Measurements from ENCODE around the gene KIF3B. TPM values are rescaled to one million over a fixed set of nuclear protein-coding genes. Genes with fewer than 3 reads are reported as not detected.

The KIF3B gene
- total RNA-seq, 1 experiment from 2014 or later: 52.3 TPM

DNA sequence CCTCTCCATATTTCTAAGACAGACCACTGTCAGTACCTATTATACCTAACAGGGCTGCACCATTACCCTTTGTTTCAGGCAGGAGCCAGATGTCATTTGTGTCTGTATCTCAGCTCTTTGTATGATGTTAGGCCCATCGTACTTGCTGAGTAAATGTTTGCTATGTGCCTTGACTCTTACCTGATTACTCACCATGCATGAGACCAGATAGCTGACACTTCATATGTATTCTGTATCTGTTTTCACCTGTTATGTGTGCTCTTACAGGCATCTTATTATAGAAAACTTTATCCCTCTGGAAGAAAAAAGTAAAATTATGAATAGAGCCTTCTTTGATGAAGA is 49.0 kb downstream of the KIF3B start:
- CTCF ChIA-PET: no interaction called here
- POLR2A ChIA-PET (ENCODE audit: unreplicated experiment): no interaction called here
- Histone ChIP-seq H4K20me1 (ENCODE audit: insufficient read depth) (no peaks in the 10 kb centered on the region), H3K4me1 (replicated peaks; ENCODE audit: insufficient read depth) (peaks cover 15% of the 10 kb centered on the region), H3K9me3 (ENCODE audit: insufficient read depth, low read depth) (no peaks in the 10 kb centered on the region), H2AFZ (no peak overlapping the region), H3K4me2 (peak overlapping the region; percentile 39), H3K27me3 (ENCODE audit: insufficient read depth, low read depth) (no peaks in the 10 kb centered on the region), H3F3A (ENCODE audit: insufficient read depth, low read depth) (peaks cover 44% of the 10 kb centered on the region), H3K4me3 (no peak overlapping the region), H3K79me2 (ENCODE audit: low read depth) (no peaks in the 10 kb centered on the region), H3K36me3 (ENCODE audit: low read depth) (peaks cover 15% of the 10 kb centered on the region), H3K27ac (peak overlapping the region; percentile 56), H3K9me2 (ENCODE audit: insufficient read depth) (no peaks in the 10 kb centered on the region)
- TF ChIP-seq CTCF (conservative IDR thresholded peaks at IDR 0.05) (no peak), EZH2 (IDR thresholded peaks at IDR 0.05; ENCODE audit: low read depth) (no peak)
- BruUV-seq (replicated peaks): no TSS peak
- DNase-seq: no peak
- intact Hi-C loops (cut with micrococcal nuclease; ENCODE audit: unreplicated experiment): loop anchor here (2.0 kb wide), 1 partner anchor 32 kb away; the partner anchor contains the start of gene ASXL1

- Histone ChIP-seq H3K9me2 (ENCODE audit: insufficient read depth) (no peaks in the 10 kb centered on the region), H3K79me2 (ENCODE audit: low read depth) (no peaks in the 10 kb centered on the region), H3K4me1 (replicated peaks; ENCODE audit: insufficient read depth) (peaks cover 15% of the 10 kb centered on the region), H4K20me1 (ENCODE audit: insufficient read depth) (no peaks in the 10 kb centered on the region), H2AFZ (no peak overlapping the region), H3K27me3 (ENCODE audit: insufficient read depth, low read depth) (no peaks in the 10 kb centered on the region), H3K4me3 (no peak overlapping the region), H3K4me2 (no peak overlapping the region), H3K9me3 (ENCODE audit: insufficient read depth, low read depth) (no peaks in the 10 kb centered on the region), H3K27ac (no peak overlapping the region), H3K36me3 (ENCODE audit: low read depth) (peaks cover 18% of the 10 kb centered on the region), H3F3A (ENCODE audit: insufficient read depth, low read depth) (peaks cover 37% of the 10 kb centered on the region)
- TF ChIP-seq EZH2 (IDR thresholded peaks at IDR 0.05; ENCODE audit: low read depth): no peak
- no peak for TF ChIP-seq CTCF (conservative IDR thresholded peaks at IDR 0.05)
- intact Hi-C loops (cut with micrococcal nuclease; ENCODE audit: unreplicated experiment): loop anchor here (2.0 kb wide), 1 partner anchor 32 kb away; the partner anchor contains the start of gene ASXL1
- BruUV-seq (replicated peaks): no TSS peak
- no peak for DNase-seq
- ChIA-PET CTCF (no interaction called here), POLR2A (ENCODE audit: unreplicated experiment) (interaction anchor here (0.7 kb wide), 1 partner anchor 37 kb away, joined by 6 read pairs; no protein-coding TSS in a partner anchor)
These were observed 49.7 kb downstream of the KIF3B start for GRCh38 chr20:32327087-32327681.

DNA sequence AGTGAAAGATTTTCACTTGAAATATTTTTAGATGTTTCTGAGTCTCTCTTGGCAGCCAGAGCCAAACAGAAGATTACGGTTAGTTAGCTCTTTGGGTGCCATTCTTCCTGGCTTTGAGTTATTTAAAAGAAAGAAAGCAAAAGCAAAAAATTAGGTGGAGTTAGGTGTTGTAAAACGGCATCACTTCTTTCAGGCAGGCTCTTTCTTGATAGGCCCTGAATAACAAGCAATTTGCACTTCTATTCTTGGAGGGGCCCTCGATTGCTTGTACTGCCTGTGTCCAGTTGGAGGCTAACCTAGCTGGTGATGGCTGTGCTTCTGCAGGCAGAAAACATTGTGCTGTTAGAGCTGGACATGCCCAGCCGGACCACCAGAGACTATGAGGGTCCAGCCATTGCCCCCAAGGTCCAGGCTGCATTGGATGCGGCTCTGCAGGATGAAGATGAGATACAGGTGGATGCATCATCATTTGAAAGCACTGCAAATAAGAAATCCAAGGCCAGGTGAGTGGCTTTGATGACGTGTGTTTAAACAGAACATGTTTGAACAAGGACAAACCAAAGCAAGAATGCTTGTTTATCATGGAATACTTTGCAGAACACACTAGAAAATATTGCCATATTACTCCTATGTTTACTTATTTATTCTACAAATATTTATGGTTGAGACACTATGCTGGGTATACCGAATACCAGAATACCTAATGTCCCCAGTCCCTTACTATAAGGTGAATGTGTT is 52.5 kb downstream of the KIF3B start:
- Histone ChIP-seq H3K27me3 (ENCODE audit: insufficient read depth, low read depth) (no peaks in the 10 kb centered on the region), H3K9me3 (ENCODE audit: insufficient read depth, low read depth) (no peaks in the 10 kb centered on the region), H3K4me2 (no peak overlapping the region), H3K79me2 (ENCODE audit: low read depth) (no peaks in the 10 kb centered on the region), H3K9me2 (ENCODE audit: insufficient read depth) (no peaks in the 10 kb centered on the region), H3K4me1 (replicated peaks; ENCODE audit: insufficient read depth) (peaks cover 15% of the 10 kb centered on the region), H3K36me3 (ENCODE audit: low read depth) (peaks cover 18% of the 10 kb centered on the region), H4K20me1 (ENCODE audit: insufficient read depth) (no peaks in the 10 kb centered on the region), H3K27ac (no peak overlapping the region), H2AFZ (no peak overlapping the region), H3K4me3 (no peak overlapping the region), H3F3A (ENCODE audit: insufficient read depth, low read depth) (peaks cover 17% of the 10 kb centered on the region)
- ChIA-PET POLR2A (ENCODE audit: unreplicated experiment) (interaction anchor here (0.6 kb wide), 1 partner anchor 45 kb away, joined by 8 read pairs; no protein-coding TSS in a partner anchor), CTCF (no interaction called here)
- TF ChIP-seq CTCF (conservative IDR thresholded peaks at IDR 0.05) (no peak), EZH2 (IDR thresholded peaks at IDR 0.05; ENCODE audit: low read depth) (no peak)
- intact Hi-C loops (cut with micrococcal nuclease; ENCODE audit: unreplicated experiment): loop anchor here (5.0 kb wide), 2 partner anchors 53 to 123 kb away; partner anchors contain the start of genes KIF3B, PLAGL2 and POFUT1
- no peak for DNase-seq
- BruUV-seq (replicated peaks): no TSS peak
